Measurements from ENCODE around the gene PSENEN.

DNA sequence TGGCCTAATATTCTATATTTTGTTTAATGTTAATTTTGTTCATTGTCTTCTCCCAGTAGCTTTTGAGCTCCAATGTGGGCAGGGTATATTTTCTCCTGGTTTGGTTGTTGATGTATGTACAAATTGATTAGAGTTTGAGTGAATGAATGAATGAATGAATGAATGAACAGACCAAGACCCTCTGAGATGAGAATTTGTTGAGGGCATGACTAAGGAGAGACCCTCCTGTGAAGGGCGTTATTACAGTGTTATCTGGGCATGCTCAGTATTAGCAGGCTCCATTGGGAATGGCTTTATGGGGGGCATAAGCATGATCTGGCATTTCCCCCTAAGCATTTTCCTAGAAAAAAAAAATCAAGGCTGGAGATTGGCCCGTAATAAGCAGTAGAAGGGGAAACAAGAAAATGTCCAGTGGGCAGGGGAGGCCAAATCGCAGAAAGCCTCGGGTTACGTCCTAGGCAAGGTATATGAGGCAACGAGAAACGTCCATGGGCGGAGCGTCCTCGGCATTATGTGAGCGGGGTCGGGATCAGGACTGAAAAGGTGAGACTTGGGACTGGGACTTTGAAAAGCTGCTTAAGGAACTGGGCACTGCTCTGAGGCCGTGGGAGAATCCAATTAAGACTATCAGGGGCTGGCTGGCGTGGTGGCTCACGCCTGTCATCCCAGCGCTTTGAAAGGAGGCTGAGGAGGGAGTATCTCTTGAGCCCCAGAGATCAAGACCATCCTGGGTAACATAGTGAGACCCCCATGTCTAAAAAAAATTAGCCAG is 29.0 kb downstream of the PSENEN start:
- TF ChIP-seq, protein P1, sequence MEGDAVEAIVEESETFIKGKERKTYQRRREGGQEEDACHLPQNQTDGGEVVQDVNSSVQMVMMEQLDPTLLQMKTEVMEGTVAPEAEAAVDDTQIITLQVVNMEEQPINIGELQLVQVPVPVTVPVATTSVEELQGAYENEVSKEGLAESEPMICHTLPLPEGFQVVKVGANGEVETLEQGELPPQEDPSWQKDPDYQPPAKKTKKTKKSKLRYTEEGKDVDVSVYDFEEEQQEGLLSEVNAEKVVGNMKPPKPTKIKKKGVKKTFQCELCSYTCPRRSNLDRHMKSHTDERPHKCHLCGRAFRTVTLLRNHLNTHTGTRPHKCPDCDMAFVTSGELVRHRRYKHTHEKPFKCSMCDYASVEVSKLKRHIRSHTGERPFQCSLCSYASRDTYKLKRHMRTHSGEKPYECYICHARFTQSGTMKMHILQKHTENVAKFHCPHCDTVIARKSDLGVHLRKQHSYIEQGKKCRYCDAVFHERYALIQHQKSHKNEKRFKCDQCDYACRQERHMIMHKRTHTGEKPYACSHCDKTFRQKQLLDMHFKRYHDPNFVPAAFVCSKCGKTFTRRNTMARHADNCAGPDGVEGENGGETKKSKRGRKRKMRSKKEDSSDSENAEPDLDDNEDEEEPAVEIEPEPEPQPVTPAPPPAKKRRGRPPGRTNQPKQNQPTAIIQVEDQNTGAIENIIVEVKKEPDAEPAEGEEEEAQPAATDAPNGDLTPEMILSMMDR (IDR thresholded peaks at IDR 0.05), result no peak
- no peak for TF ChIP-seq POLR2A (IDR thresholded peaks at IDR 0.05)
